Measurements from ENCODE around the gene PISD. TPM values are rescaled to one million over a fixed set of nuclear protein-coding genes. Genes with fewer than 3 reads are reported as not detected.
A peak's percentile ranks its signal among the peaks of the same experiment; 100 is the strongest.

PISD gene
- total RNA-seq, 3 donors from 2014 or later (not counting 1 experiment from before 2014, with no cell fraction given) = 36.0 to 52.1 (median 47.8) TPM

DNA sequence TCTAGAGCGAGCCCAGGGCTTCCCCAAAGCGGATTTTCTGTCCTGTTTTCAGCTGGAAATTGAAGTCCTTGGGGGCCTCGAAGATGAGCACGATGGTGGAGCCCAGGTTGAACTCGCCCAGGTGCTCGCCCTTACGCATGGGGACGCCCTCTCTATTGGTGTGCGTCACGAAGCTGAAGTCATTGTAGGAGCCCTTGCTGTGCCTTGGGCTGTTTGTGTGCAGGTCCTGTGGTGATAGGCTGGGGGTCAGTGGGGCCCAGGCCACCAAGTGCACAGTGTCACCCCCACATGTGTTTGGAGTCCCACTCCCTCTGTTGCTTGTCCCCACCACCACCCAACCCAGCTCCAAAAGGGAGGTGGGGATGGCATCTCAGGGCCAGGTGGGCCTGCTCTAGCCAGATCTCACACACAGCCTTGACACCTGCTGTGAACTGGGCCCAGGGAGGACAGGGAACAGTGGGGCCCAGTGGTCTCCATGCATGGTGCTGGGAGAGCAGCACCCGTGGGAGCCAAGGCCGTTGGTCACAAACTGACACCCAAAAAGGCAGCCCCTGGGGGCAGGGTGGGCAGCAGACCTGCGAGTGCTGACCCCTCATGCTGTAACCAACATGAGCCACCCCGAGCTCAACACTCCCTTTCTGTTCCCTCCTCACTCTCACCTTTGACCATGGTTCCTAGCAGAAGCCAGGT, 42.3 kb downstream of the PISD start:
- Mint-ChIP-seq H3K9me3 (no peaks in the 10 kb centered on the region), H3K4me1 (peaks cover 20 to 24% of the 10 kb centered on the region in 2 donors), H3K4me3 (no peak overlapping the region), H3K27me3 (ENCODE audit: low read depth in 2 of 2) (no peaks in the 10 kb centered on the region), H3K36me3 (no peaks in the 10 kb centered on the region), H3K27ac (peak overlapping the region; percentile 54 to 67)
- H3K27ac ChIP-seq (ENCODE audit: low read length) = no peak overlapping the region
- H3K36me3 ChIP-seq (ENCODE audit: control insufficient read depth, insufficient read depth, low read length) = peaks cover 44% of the 10 kb centered on the region
- H3K27me3 ChIP-seq (ENCODE audit: control insufficient read depth, insufficient read depth, low read length) = no peaks in the 10 kb centered on the region
- DNase-seq = no peak
- no peak for ATAC-seq
- H3K4me1 ChIP-seq (ENCODE audit: control insufficient read depth, insufficient read depth, low read length) = peaks cover 43% of the 10 kb centered on the region
- WGBS (ENCODE audit: insufficient coverage) = 94% methylated on average over 14 of the region's 14 CpGs
- no peaks in the 10 kb centered on the region for H3K9me3 ChIP-seq (ENCODE audit: control insufficient read depth, insufficient read depth, low read length)
- TF ChIP-seq, protein P1, sequence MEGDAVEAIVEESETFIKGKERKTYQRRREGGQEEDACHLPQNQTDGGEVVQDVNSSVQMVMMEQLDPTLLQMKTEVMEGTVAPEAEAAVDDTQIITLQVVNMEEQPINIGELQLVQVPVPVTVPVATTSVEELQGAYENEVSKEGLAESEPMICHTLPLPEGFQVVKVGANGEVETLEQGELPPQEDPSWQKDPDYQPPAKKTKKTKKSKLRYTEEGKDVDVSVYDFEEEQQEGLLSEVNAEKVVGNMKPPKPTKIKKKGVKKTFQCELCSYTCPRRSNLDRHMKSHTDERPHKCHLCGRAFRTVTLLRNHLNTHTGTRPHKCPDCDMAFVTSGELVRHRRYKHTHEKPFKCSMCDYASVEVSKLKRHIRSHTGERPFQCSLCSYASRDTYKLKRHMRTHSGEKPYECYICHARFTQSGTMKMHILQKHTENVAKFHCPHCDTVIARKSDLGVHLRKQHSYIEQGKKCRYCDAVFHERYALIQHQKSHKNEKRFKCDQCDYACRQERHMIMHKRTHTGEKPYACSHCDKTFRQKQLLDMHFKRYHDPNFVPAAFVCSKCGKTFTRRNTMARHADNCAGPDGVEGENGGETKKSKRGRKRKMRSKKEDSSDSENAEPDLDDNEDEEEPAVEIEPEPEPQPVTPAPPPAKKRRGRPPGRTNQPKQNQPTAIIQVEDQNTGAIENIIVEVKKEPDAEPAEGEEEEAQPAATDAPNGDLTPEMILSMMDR (IDR thresholded peaks at IDR 0.05) = no peak
- intact Hi-C loops (cut with micrococcal nuclease) = no loop called here
- H3K4me3 ChIP-seq (ENCODE audit: low read length) = no peak overlapping the region

DNA sequence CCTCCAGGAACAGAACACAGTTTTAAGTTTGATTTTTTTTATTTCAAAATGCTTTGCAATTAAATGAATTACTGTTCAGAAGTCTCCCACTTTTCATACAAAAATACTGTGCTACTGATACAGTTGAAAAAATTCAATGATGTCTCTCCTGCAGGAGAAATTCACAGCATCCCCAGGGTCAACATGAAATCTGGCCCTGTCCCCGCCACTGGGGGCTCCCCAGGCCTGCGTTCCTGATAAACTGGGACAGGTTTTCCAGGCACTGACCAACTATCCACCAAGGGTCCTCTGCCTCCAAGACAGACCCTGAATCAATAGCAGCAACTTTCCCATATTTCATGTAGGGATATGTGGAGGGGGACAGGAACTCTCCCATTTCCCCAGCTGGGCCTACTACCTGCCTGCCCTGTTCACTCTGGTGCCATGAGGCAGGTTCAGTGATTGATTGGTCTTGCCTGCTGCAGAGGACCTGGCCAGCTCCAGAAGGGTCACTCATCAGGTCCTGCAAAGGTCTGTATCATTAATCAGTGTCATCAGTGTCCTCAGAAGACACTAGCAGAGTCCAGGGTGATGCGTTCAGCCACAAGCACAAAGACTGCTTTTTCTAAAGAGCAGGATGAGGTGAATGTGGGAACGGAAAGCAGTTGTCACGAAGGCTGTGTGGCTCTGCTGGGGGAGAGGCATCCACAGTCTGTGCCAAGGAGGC, 43.4 kb downstream of the PISD start:
- no peak overlapping the region for H3K4me3 Mint-ChIP-seq

DNA sequence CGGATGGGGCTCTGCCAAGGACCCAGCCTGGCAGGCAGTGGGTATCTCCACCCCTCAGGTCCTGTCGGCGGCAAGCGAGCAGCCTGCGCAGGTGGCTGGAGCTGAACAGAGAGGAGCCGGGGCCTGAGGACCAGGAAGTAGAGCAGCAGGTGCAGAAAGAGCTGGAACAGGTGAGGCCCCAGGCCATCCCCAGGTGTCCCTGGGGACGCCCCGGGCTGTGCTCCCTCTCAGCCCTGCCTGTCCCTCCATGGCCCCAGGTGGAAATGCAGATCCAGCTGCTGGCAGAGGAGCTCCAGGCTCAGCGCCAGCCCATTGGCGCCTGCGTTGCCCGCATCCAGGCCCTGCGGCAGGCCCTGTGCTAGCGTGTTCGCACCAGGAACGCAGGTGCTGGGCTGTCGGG, 44.0 kb downstream of the PISD start:
- Histone ChIP-seq H3K9me3 (ENCODE audit: control insufficient read depth, insufficient read depth, low read length) (no peaks in the 10 kb centered on the region), H3K4me1 (ENCODE audit: control insufficient read depth, insufficient read depth, low read length) (peaks cover 40% of the 10 kb centered on the region), H3K27me3 (ENCODE audit: control insufficient read depth, insufficient read depth, low read length) (no peaks in the 10 kb centered on the region), H3K36me3 (ENCODE audit: control insufficient read depth, insufficient read depth, low read length) (peaks cover 46% of the 10 kb centered on the region), H3K4me3 (ENCODE audit: low read length) (no peak overlapping the region), H3K27ac (ENCODE audit: low read length) (no peak overlapping the region)
- no peak for ATAC-seq
- WGBS (ENCODE audit: insufficient coverage) = 92% methylated on average over 17 of the region's 17 CpGs
- DNase-seq = no peak
- Mint-ChIP-seq H3K36me3 (no peaks in the 10 kb centered on the region), H3K9me3 (no peaks in the 10 kb centered on the region), H3K27ac (peak overlapping the region in 1 of 2 donors; percentile 46), H3K27me3 (ENCODE audit: low read depth in 2 of 2) (no peaks in the 10 kb centered on the region), H3K4me3 (no peak overlapping the region), H3K4me1 (peaks cover 20 to 26% of the 10 kb centered on the region in 2 donors)
- TF ChIP-seq, protein P1 (IDR thresholded peaks at IDR 0.05) = no peak
- intact Hi-C loops (cut with micrococcal nuclease) = no loop called here

More for the DNA sequence above, 43.4 kb downstream of the PISD start:
- TF ChIP-seq, protein P1 (IDR thresholded peaks at IDR 0.05) = no peak
- intact Hi-C loops (cut with micrococcal nuclease) = no loop called here
- no peaks in the 10 kb centered on the region for H3K9me3 Mint-ChIP-seq
- DNase-seq = no peak
- H3K36me3 Mint-ChIP-seq = no peaks in the 10 kb centered on the region
- peak overlapping the region; percentile 54 to 67 for H3K27ac Mint-ChIP-seq
- Histone ChIP-seq H3K27me3 (ENCODE audit: control insufficient read depth, insufficient read depth, low read length) (no peaks in the 10 kb centered on the region), H3K27ac (ENCODE audit: low read length) (no peak overlapping the region), H3K4me1 (ENCODE audit: control insufficient read depth, insufficient read depth, low read length) (peaks cover 40% of the 10 kb centered on the region), H3K4me3 (ENCODE audit: low read length) (no peak overlapping the region), H3K9me3 (ENCODE audit: control insufficient read depth, insufficient read depth, low read length) (no peaks in the 10 kb centered on the region), H3K36me3 (ENCODE audit: control insufficient read depth, insufficient read depth, low read length) (peaks cover 45% of the 10 kb centered on the region)
- ATAC-seq = no peak
- no peaks in the 10 kb centered on the region for H3K27me3 Mint-ChIP-seq (ENCODE audit: low read depth in 2 of 2)
- H3K4me1 Mint-ChIP-seq = peaks cover 20 to 26% of the 10 kb centered on the region in 2 donors
- WGBS (ENCODE audit: insufficient coverage) = 93% methylated on average over 5 of the region's 5 CpGs

Data from natural killer cell (primary cell).